Stimulated activated CD4-positive, alpha-beta T cell treated with anti-CD3 and anti-CD28 coated beads, Interleukin-12 subunit alpha, Interleukin-12 subunit beta, amount 100 ng/mL, for 24 hours (primary cell): Measurements from ENCODE around the gene BCAT1.
"Not testable (repeated sequence)": the region's sequence is repeated elsewhere in the genome, so short reads cannot be mapped to it uniquely, and the experiment has no call there.

Experiments
- DNase-seq, 2 experiments: peaks; one replicate each; pipeline ENCODE4 v3.0.0-alpha.2; 2020; ENCODE audit warnings: low read depth in 2 of 2

BCAT1 gene

GRCh38 chr12:24853588-24853987, 95.3 kb downstream of the BCAT1 start:
- DNase-seq: no peak

GRCh38 chr12:24853094-24853493, 95.8 kb downstream of the BCAT1 start:
- DNase-seq: no peak

- no peak for DNase-seq
Observed at GRCh38 chr12:24852420-24852819, 96.5 kb downstream of the BCAT1 start.

- not testable (repeated sequence) for DNase-seq
Observed at GRCh38 chr12:24851883-24852282, 97.0 kb downstream of the BCAT1 start.

- DNase-seq: no peak
Observed at GRCh38 chr12:24851341-24851740, 97.6 kb downstream of the BCAT1 start.

GRCh38 chr12:24850496-24850895, 98.4 kb downstream of the BCAT1 start:
- DNase-seq: no peak

- no peak for DNase-seq
Observed at GRCh38 chr12:24848941-24849477, 99.9 kb downstream of the BCAT1 start.

GRCh38 chr12:24846689-24847088, 102.2 kb downstream of the BCAT1 start:
- no peak for DNase-seq

GRCh38 chr12:24845615-24846014, 103.3 kb downstream of the BCAT1 start:
- DNase-seq: no peak

- no peak for DNase-seq
Observed at GRCh38 chr12:24840046-24840800, 108.7 kb downstream of the BCAT1 start.

GRCh38 chr12:24839268-24839791, 109.6 kb downstream of the BCAT1 start:
- DNase-seq: peak; percentile 44 to 65

- peak in 1 of 2 experiments; percentile 8 for DNase-seq
Observed at GRCh38 chr12:24838531-24838950, 110.4 kb downstream of the BCAT1 start.

- no peak for DNase-seq
Observed at GRCh38 chr12:24835377-24835776, 113.5 kb downstream of the BCAT1 start.

GRCh38 chr12:24833513-24833912, 115.4 kb downstream of the BCAT1 start:
- DNase-seq: no peak

GRCh38 chr12:24823808-24824515, 124.9 kb downstream of the BCAT1 start:
- DNase-seq: no peak

- no peak for DNase-seq
Observed at GRCh38 chr12:24822121-24822899, 126.6 kb downstream of the BCAT1 start.

GRCh38 chr12:24821691-24822090, 127.2 kb downstream of the BCAT1 start:
- DNase-seq: no peak

- no peak for DNase-seq
Observed at GRCh38 chr12:24820872-24821271, 128.0 kb downstream of the BCAT1 start.

- DNase-seq: no peak
Observed at GRCh38 chr12:24818351-24818750, 130.6 kb downstream of the BCAT1 start.

GRCh38 chr12:24815114-24815423, 133.8 kb downstream of the BCAT1 start:
- no peak for DNase-seq

- no peak for DNase-seq
Observed at GRCh38 chr12:24814379-24815113, 134.4 kb downstream of the BCAT1 start.
